Lung (tissue), 12 donors: ENCODE data around the gene ZNF618. TPM values are rescaled to one million over a fixed set of nuclear protein-coding genes. Genes with fewer than 3 reads are reported as not detected.

Experiments
- ATAC-seq: fragments of 200-7000 bp; cut with Tn5 transposase; one replicate; pipeline ENCODE4 v1.9.1; 2020; ENCODE audit warnings: moderate number of reproducible peaks; ENCODE audit not compliant: insufficient read depth, low FRiP score
- DNase-seq, 3 donors: peaks; one replicate each; pipeline ENCODE4 v3.0.0-alpha.2; 2013 to 2017
- H3K27ac ChIP-seq, 2 donors: one replicate each; pipeline ENCODE4 v1.5.1; 2013; ENCODE audit warnings: mild to moderate bottlenecking in 2 of 2, moderate library complexity in 2 of 2, control low read depth in 1 of 2, inconsistent platforms in 1 of 2, low read depth in 1 of 2, low read length in 1 of 2
- H3K27me3 ChIP-seq, 3 donors: one replicate each; pipeline ENCODE4 v1.5.1; 2013; ENCODE audit warnings: low read length in 2 of 3; ENCODE audit not compliant: control insufficient read depth in 3 of 3, insufficient read depth in 3 of 3
- H3K36me3 ChIP-seq, 4 donors: one replicate each; pipeline ENCODE4 v1.5.1; 2013; ENCODE audit warnings: low read length in 4 of 4, mild to moderate bottlenecking in 1 of 4, moderate library complexity in 1 of 4; ENCODE audit not compliant: control insufficient read depth in 4 of 4, insufficient read depth in 4 of 4
- H3K4me1 ChIP-seq, 5 donors: one replicate each; pipeline ENCODE4 v1.5.1; 2013; ENCODE audit warnings: low read length in 5 of 5, mild to moderate bottlenecking in 2 of 5, moderate library complexity in 1 of 5; ENCODE audit not compliant: control insufficient read depth in 5 of 5, insufficient read depth in 5 of 5
- H3K4me3 ChIP-seq: one replicate; pipeline ENCODE4 v1.5.1; 2013; ENCODE audit warnings: mild to moderate bottlenecking, control low read depth, moderate library complexity
- H3K9ac ChIP-seq, 2 donors: one replicate each; pipeline ENCODE4 v1.5.1; 2013; ENCODE audit warnings: low read length in 2 of 2, control low read depth in 1 of 2; ENCODE audit not compliant: insufficient read depth in 1 of 2
- H3K9me3 ChIP-seq, 4 donors: one replicate each; pipeline ENCODE4 v1.5.1; 2013; ENCODE audit warnings: low read length in 3 of 4, mild to moderate bottlenecking in 1 of 4, moderate library complexity in 1 of 4; ENCODE audit not compliant: control insufficient read depth in 4 of 4, insufficient read depth in 3 of 4
- CTCF ChIP-seq: IDR thresholded peaks from 2 replicates; pipeline ENCODE4 v1.5.1; 2012; ENCODE audit warnings: mild to moderate bottlenecking; ENCODE audit errors: control extremely low read depth, extremely low read depth
- WGBS, 2 donors: extraction: QIAGEN DNeasy Blood & Tissue Kit; methylation state at CpG; one replicate each; pipeline ENCODE4 v1.1.7; 2013; 5-methylcytosine and 5-hydroxymethylcytosine counted together
- polyA plus RNA-seq, 2 donors: library from polyadenylated mRNA; stranded (reverse); fragments of 200-250 nt; gene quantifications; one replicate each; pipeline ENCODE4 v1.2.1, GENCODE V29; 2013
- total RNA-seq, 2 donors: library from RNA; depleted of rRNA in 1 of 2; stranded (reverse); fragments of >200 nt in 1 of 2; gene quantifications; one replicate each; pipeline ENCODE4 v1.2.1, GENCODE V29; 2014 to 2021
- donor health status: control.
- donor health status: control.
- donor health status: Bipolar disorder and iron deficiency.
- donor health status: healthy.
- donor health status: DM: yes; HTN: yes; CAD: no.

Gene ZNF618
- total and polyA plus RNA-seq, 4 donors = 1.6 to 16.3 (median 6.0) TPM

GRCh38 chr9:114057161-114057885, 181.2 kb downstream of the ZNF618 start:
- 79 to 83% methylated on average over 7 of the region's 7 CpGs for WGBS, 2 donors
- no peak overlapping the region for H3K27ac ChIP-seq
- H3K27me3 ChIP-seq = no peaks in the 10 kb centered on the region
- H3K4me1 ChIP-seq = no peaks in the 10 kb centered on the region
- no peak overlapping the region for H3K9ac ChIP-seq
- peaks cover 0 to 2% (median 0%) of the 10 kb centered on the region in 4 donors for H3K9me3 ChIP-seq
- no peak for TF ChIP-seq CTCF
- no peak for ATAC-seq
- no peak for DNase-seq
- H3K36me3 ChIP-seq = peaks cover 0 to 9% (median 7%) of the 10 kb centered on the region in 4 donors
- no peak overlapping the region for H3K4me3 ChIP-seq

GRCh38 chr9:114058688-114059046, 182.6 kb downstream of the ZNF618 start:
- Histone ChIP-seq H3K4me3 (no peak overlapping the region), H3K27me3 (no peaks in the 10 kb centered on the region), H3K4me1 (no peaks in the 10 kb centered on the region), H3K27ac (no peak overlapping the region), H3K36me3 (peaks cover 0 to 6% (median 3%) of the 10 kb centered on the region in 4 donors), H3K9ac (no peak overlapping the region), H3K9me3 (peaks cover 0 to 2% (median 0%) of the 10 kb centered on the region in 4 donors)
- WGBS, 2 donors = 64 to 71% methylated on average over 4 of the region's 4 CpGs
- no peak for TF ChIP-seq CTCF
- peak in 1 of 3 donors; percentile 22 for DNase-seq
- ATAC-seq = no peak

- DNase-seq = peak in 1 of 3 donors; percentile 11
- Histone ChIP-seq H3K4me3 (no peak overlapping the region), H3K9me3 (peaks cover 0 to 2% (median 0%) of the 10 kb centered on the region in 4 donors), H3K27ac (no peak overlapping the region), H3K27me3 (no peaks in the 10 kb centered on the region), H3K4me1 (no peaks in the 10 kb centered on the region), H3K36me3 (peaks cover 0 to 6% (median 3%) of the 10 kb centered on the region in 4 donors), H3K9ac (no peak overlapping the region)
- 74 to 77% methylated on average over 8 of the region's 8 CpGs for WGBS, 2 donors
- no peak for ATAC-seq
- no peak for TF ChIP-seq CTCF
Observed at GRCh38 chr9:114059047-114059803, 183.1 kb downstream of the ZNF618 start.
